H1 (cell line): Measurements from ENCODE around the gene PCIF1. TPM values are rescaled to one million over a fixed set of nuclear protein-coding genes. Genes with fewer than 3 reads are reported as not detected.
A peak's percentile ranks its signal among the peaks of the same experiment; 100 is the strongest.

Experiments
- ASH2L ChIP-seq: fragments of 200-600, 300-600 bp; sonication (generic); IDR thresholded peaks from one replicate; pipeline ENCODE4 v1.7.1; 2017; ENCODE audit warnings: low read length
- BACH1 ChIP-seq: IDR thresholded peaks from 2 replicates; pipeline ENCODE4 v1.6.1; 2012; ENCODE audit warnings: low read length, improper control_type of control experiment
- BRCA1 ChIP-seq: IDR thresholded peaks from 2 replicates; pipeline ENCODE4 v1.6.1; 2012; ENCODE audit warnings: low read depth, low read length, improper control_type of control experiment
- CHD1 ChIP-seq: IDR thresholded peaks from 2 replicates; pipeline ENCODE4 v1.6.1; 2012; ENCODE audit warnings: low read depth, low read length, improper control_type of control experiment
- CHD2 ChIP-seq: IDR thresholded peaks from 2 replicates; pipeline ENCODE4 v1.6.1; 2012; ENCODE audit warnings: low read length, improper control_type of control experiment
- E2F6 ChIP-seq: IDR thresholded peaks from 2 replicates; pipeline ENCODE4 v1.6.1; 2012; ENCODE audit warnings: inconsistent platforms
- EGR1 ChIP-seq: IDR thresholded peaks from 2 replicates; pipeline ENCODE4 v1.6.1; 2011; ENCODE audit warnings: low read depth, low read length, borderline replicate concordance
- EP300 ChIP-seq, 2 experiments: IDR thresholded peaks; 1 replicate in 1 of 2; 2 replicates in 1 of 2; pipeline ENCODE4 v1.6.1; 2011 to 2012; ENCODE audit warnings: low read depth in 2 of 2, low read length in 2 of 2, mild to moderate bottlenecking in 2 of 2, borderline replicate concordance in 1 of 2, inconsistent platforms in 1 of 2, moderate library complexity in 1 of 2
- FOSL1 ChIP-seq: IDR thresholded peaks from 2 replicates; pipeline ENCODE4 v1.6.1; 2011; ENCODE audit warnings: mild to moderate bottlenecking, low read depth, low read length, moderate library complexity; ENCODE audit not compliant: insufficient read depth
- HDAC2 ChIP-seq, 2 experiments: fragments of 300-600 bp in 1 of 2; sonication (generic) in 1 of 2; IDR thresholded peaks; 2 replicates each; pipeline ENCODE4 v1.6.1; 2011 to 2012; ENCODE audit warnings: low read depth in 2 of 2, low read length in 2 of 2, mild to moderate bottlenecking in 2 of 2, moderate library complexity in 2 of 2, borderline replicate concordance in 1 of 2, inconsistent platforms in 1 of 2
- KDM5A ChIP-seq: fragments of 200-600 bp; IDR thresholded peaks from 2 replicates; pipeline ENCODE4 v1.7.1; 2012; ENCODE audit warnings: mild to moderate bottlenecking, low read length, inconsistent platforms, mixed read lengths
- NANOG ChIP-seq: IDR thresholded peaks from 2 replicates; pipeline ENCODE4 v1.6.1; 2011; ENCODE audit warnings: low read length, low read depth, mild to moderate bottlenecking, inconsistent platforms; ENCODE audit not compliant: insufficient read depth, poor library complexity, severe bottlenecking
- PHF8 ChIP-seq: fragments of 200-600 bp; sonication (generic); conservative IDR thresholded peaks from 2 replicates; pipeline ENCODE4 v1.7.1; 2012; ENCODE audit warnings: low read depth, mild to moderate bottlenecking, inconsistent platforms, low read length, moderate library complexity
- POLR2A ChIP-seq, 2 experiments: IDR thresholded peaks; 1 replicate in 1 of 2; 2 replicates in 1 of 2; pipeline ENCODE4 v1.6.1; 2011; ENCODE audit warnings: low read depth in 2 of 2, low read length in 2 of 2, mild to moderate bottlenecking in 2 of 2; ENCODE audit errors: control extremely low read depth in 1 of 2
- POLR2AphosphoS5 ChIP-seq: IDR thresholded peaks from 2 replicates; pipeline ENCODE4 v1.6.1; 2011; ENCODE audit warnings: low read depth, low read length
- RAD21 ChIP-seq, 2 experiments: IDR thresholded peaks in 1 of 2; conservative IDR thresholded peaks in 1 of 2; 2 replicates each; pipeline ENCODE4 v1.6.1; 2011; ENCODE audit warnings: low read depth in 2 of 2, low read length in 2 of 2, improper control_type of control experiment in 1 of 2, inconsistent platforms in 1 of 2, mild to moderate bottlenecking in 1 of 2, moderate library complexity in 1 of 2
- SIN3A ChIP-seq, 2 experiments: IDR thresholded peaks in 1 of 2; conservative IDR thresholded peaks in 1 of 2; 2 replicates each; pipeline ENCODE4 v1.6.1; 2011 to 2012; ENCODE audit warnings: low read length in 2 of 2, improper control_type of control experiment in 1 of 2, low read depth in 1 of 2, mild to moderate bottlenecking in 1 of 2
- SP4 ChIP-seq: IDR thresholded peaks from 2 replicates; pipeline ENCODE4 v1.6.1; 2012; ENCODE audit warnings: low read length, inconsistent platforms
- TAF1 ChIP-seq: IDR thresholded peaks from 2 replicates; pipeline ENCODE4 v1.6.1; 2011; ENCODE audit warnings: mild to moderate bottlenecking, low read depth, low read length
- TAF7 ChIP-seq: optimal IDR thresholded peaks from 2 replicates; pipeline ENCODE3; 2011; ENCODE audit warnings: low read depth, mild to moderate bottlenecking, inconsistent platforms, low read length, moderate library complexity, borderline replicate concordance
- TCF12 ChIP-seq: IDR thresholded peaks from 2 replicates; pipeline ENCODE4 v1.6.1; 2011; ENCODE audit warnings: low read depth, mild to moderate bottlenecking, low read length
- TEAD4 ChIP-seq: IDR thresholded peaks from 2 replicates; pipeline ENCODE4 v1.6.1; 2012; ENCODE audit warnings: low read depth, low read length, inconsistent platforms, mixed read lengths
- polyA plus RNA-seq, 7 experiments: library from polyadenylated mRNA; depleted of rRNA in 3 of 7; stranded (reverse) in 5 of 7; unstranded in 2 of 7; fragments of >200 nt in 5 of 7; fragments of 200-250 nt in 2 of 7; gene quantifications; 1 replicate in 5 of 7; 2 replicates in 1 of 7; 4 replicates in 1 of 7; pipeline versions ENCODE4 v1.2.1 to v1.2.3, GENCODE V29; 2011 to 2013; ENCODE audit warnings: missing spikeins in 2 of 7, mixed read lengths in 2 of 7
- total RNA-seq: library from RNA; stranded (reverse); fragmentation: NEBNext Ultra II Directional; extraction: Animal tissue kit (Norgen Biotek cat#: 25700); gene quantifications from 2 replicates; pipeline ENCODE4 v1.2.1, GENCODE V29; 2021

PCIF1 gene
- total and polyA plus RNA-seq, 2 of the 8 experiments (the other 6 are each of a cell fraction or from before 2014, with no cell fraction given) = 30.3 to 30.6 TPM

GRCh38 chr20:45890985-45891983 is 43.2 kb upstream of the PCIF1 start, which contains the start of the genes CTSA and NEURL2 (continued):
- TF ChIP-seq EP300 (IDR thresholded peaks at IDR 0.05; ENCODE audit: borderline replicate concordance in 1 of 2, low read depth in 2 of 2, low read length in 2 of 2) = peak in 1 of 2 experiments; percentile 91; a peak in 2 of 3 replicates
- TF ChIP-seq POLR2AphosphoS5 = peak; percentile 42
- peak; percentile 68; the same call in 1 of the 2 replicates for TF ChIP-seq TCF12
- peak; percentile 49 for TF ChIP-seq ASH2L
- peak; percentile 96 to 99 for TF ChIP-seq SIN3A (conservative IDR thresholded peaks at IDR 0.05 in 1 of 2, IDR thresholded peaks at IDR 0.05 in 1 of 2; ENCODE audit: low read depth in 1 of 2, low read length in 2 of 2)
- TF ChIP-seq FOSL1 = 0 out of 2 replicates have a peak, but pooled peaks have one; percentile 55
- peak; percentile 43 to 69 for TF ChIP-seq POLR2A (IDR thresholded peaks at IDR 0.05; ENCODE audit: control extremely low read depth in 1 of 2, low read depth in 2 of 2, low read length in 2 of 2)
- no peak for TF ChIP-seq BRCA1
- no peak for TF ChIP-seq TEAD4
- TF ChIP-seq EGR1 = peak; percentile 63; the same call in 1 of the 2 replicates
- 0 out of 2 replicates have a peak, but pooled peaks have one; percentile 19 for TF ChIP-seq BACH1
- TF ChIP-seq CHD2 = peak; percentile 51; the same call in 1 of the 2 replicates
- TF ChIP-seq CHD1 = no peak
- peak; percentile 78 for TF ChIP-seq TAF1
- peak; percentile 94 for TF ChIP-seq E2F6
- peak; percentile 99 for TF ChIP-seq SP4
- TF ChIP-seq TAF7 = peak; percentile 65
- TF ChIP-seq NANOG = no peak
- peak; percentile 95 for TF ChIP-seq KDM5A
- TF ChIP-seq RAD21 (IDR thresholded peaks at IDR 0.05 in 1 of 2, conservative IDR thresholded peaks at IDR 0.05 in 1 of 2; ENCODE audit: low read depth in 2 of 2, low read length in 2 of 2) = peak in 1 of 2 experiments; percentile 1; a peak in 1 of 4 replicates
- TF ChIP-seq PHF8 = peak; percentile 66
- peak; percentile 9 to 86; a peak in 1 of 4 replicates for TF ChIP-seq HDAC2 (IDR thresholded peaks at IDR 0.05; ENCODE audit: borderline replicate concordance in 1 of 2, low read depth in 2 of 2, low read length in 2 of 2)
